NT2/D1 (cell line): Measurements from ENCODE around the gene NAA38.

ENCODE experiments used
- SUZ12 ChIP-seq: IDR thresholded peaks from 2 replicates; pipeline ENCODE4 v1.6.1; 2011; ENCODE audit not compliant: insufficient read length, insufficient read depth; ENCODE audit errors: extremely low read depth
- YY1 ChIP-seq: IDR thresholded peaks from 2 replicates; pipeline ENCODE4 v1.6.1; 2011; ENCODE audit not compliant: insufficient read length, insufficient read depth
- ZNF274 ChIP-seq: IDR thresholded peaks from 2 replicates; pipeline ENCODE4 v1.6.1; 2011; ENCODE audit warnings: mild to moderate bottlenecking, low read depth, low read length

- TF ChIP-seq YY1 (no peak), SUZ12 (no peak), ZNF274 (no peak)
Observed at GRCh38 chr17:7888184-7888920, 31.0 kb upstream of the NAA38 start, which contains the start of gene CHD3.
